Stimulated activated CD4-positive, alpha-beta T cell treated with anti-CD3 and anti-CD28 coated beads, Interleukin-15, amount 100 ng/mL, for 48 hours (primary cell): ENCODE measurements around the gene SIRPB2.
A peak's percentile ranks its signal among the peaks of the same experiment; 100 is the strongest.

Experiments
- DNase-seq, 2 donors: peaks; one replicate each; pipeline ENCODE4 v3.0.0-alpha.2; 2020; ENCODE audit warnings: low read depth in 2 of 2

Gene SIRPB2

GRCh38 chr20:1441133-1441532, 50.1 kb downstream of the SIRPB2 start:
- DNase-seq = no peak

DNA sequence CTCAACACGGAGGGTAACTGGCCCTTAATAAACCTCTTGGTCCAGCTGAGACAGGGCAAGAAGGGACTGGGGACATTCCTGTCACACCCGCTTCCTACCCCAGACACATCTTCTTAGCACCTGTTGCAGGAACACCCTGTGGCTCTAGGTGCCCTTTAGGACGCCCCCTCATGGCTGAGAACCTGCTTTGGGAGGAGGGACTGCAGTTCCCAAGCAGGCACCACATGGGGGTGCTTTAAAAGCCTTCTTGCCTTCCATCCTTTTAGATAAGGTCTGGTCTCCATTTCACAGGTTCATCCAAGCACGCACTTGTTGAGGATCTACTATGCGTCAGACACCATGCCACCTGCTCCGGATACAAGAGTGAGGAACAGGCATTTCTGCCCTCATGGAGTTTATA, 51.2 kb downstream of the SIRPB2 start:
- DNase-seq = no peak

DNA sequence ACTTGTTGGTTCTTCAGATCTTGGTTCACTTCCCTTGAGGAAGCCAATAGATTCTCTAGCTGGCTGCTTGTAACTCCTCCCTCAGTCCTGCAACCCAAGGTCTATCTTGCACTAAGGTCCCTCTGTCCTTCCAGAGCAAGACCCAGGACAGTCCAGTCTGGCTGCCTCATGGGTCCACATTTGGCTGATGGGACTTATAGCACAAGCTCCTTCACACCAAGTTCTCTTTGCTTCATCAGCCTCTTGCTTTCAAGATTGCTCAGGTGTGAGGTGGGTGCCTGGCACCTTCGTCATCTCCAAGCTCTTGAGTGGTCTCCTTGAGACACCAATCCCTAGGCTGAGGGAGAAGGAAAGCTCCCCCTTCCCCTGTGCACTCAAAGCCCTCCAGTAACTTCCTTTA, 52.9 kb downstream of the SIRPB2 start:
- no peak for DNase-seq

DNA sequence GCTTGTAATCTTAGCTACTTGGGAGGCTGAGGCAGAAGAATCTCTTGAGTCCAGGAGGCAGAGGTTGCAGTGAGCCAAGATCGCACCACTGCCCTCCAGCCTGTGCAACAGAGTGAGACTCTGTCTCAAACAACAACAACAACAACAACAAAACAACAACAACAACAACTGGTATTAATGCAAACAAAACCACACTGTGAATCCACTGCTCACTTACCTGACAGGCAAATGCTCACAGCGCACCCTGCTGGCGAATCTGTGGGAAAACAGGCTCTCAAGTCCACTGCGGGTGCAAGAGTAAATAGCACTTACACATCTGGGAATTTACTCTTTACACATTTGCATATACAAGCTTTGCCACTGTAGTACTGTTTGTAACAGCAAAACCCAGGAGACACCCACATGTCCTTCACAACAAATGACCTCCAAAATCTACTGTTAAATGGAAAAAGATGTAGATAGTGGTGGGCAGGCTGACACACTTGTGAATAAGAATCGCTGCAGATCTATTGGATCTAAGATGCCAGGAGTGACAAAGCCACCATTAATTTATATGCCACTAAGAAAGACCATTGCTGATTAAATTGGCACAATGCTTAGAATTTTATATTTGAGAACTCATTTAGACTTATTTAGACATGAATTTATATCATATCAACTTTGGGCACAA, 53.9 kb downstream of the SIRPB2 start:
- peak; percentile 59 to 68 for DNase-seq

GRCh38 chr20:1436263-1436662, 55.0 kb downstream of the SIRPB2 start:
- no peak for DNase-seq

DNA sequence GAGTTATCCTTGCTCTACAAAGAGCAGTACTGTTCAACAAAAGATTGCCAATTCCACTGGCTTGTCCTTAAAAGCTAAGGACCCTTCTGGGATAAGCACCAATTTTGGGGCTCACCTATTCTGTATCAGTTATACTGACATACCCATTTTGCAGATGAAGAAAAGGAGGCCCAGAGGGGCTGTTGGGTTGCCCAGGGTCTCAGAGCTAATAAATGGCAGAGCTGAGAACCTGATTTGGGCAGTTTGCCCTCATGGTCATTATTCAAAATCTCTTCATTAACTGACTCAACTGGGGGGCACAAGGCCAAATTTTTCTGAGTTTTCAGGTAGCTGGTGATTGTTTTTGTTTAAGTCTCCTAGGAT, 55.9 kb downstream of the SIRPB2 start:
- DNase-seq = no peak

DNA sequence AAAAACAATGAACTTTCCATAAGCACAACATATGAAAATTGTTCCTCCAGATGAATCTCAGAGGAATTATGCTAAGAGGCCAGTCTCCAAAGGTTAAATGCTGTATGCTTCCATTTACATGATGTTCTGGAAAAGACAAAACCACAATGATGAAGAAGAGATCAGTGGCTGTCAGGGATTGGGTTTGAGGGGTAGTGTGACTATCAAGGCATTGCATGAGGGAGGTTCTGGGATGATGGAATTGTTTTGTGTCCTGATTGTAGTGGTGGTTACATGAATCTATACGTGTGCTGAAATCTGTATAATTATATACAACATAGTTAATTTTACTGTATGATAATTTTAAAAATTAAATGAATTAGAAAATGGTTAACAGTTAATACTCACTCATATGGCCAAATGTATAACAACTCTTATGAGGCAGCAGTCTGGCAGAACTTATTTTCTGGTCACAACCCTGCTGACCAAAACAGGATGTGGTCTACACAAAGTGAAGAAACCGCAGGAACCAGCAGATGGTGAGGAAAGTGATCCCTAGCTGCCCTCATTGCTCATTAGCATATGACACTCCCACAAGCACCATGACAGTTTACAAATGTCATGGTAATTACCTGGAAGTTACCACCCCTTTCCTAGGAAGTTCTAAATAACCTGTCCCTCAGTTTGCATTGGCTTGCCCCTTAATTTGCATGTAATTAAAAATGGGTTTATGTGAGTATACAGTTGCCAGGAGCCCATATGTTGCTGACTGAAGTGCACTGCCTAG, 56.5 kb downstream of the SIRPB2 start:
- peak; percentile 53 to 57 for DNase-seq

DNA sequence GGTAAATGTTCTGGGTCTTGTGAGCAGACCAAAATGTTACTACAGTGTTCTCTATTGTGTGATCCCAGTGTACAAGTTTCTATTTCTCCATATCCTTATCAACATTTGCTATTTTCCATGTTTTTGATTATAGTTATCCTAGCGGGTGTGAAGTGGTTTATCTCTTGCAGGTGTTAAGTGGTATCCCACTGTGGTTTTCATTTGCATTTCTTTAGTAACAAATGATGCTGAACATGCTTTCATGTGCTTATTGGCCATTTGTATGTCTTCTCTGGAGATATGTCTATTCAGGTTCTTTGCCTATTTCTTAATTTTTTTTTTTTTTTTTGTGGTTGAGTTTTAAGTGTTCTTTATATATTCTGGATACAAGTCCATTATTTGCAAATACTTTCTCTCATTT, 60.1 kb downstream of the SIRPB2 start:
- no peak for DNase-seq

GRCh38 chr20:1430004-1430451, 61.2 kb downstream of the SIRPB2 start:
- no peak for DNase-seq

- DNase-seq = no peak
These were observed 62.0 kb downstream of the SIRPB2 start for GRCh38 chr20:1429143-1429728.

- no peak for DNase-seq
These were observed 63.7 kb downstream of the SIRPB2 start for GRCh38 chr20:1427457-1428054.

GRCh38 chr20:1426231-1426849, 64.9 kb downstream of the SIRPB2 start:
- no peak for DNase-seq
